ENCODE data around the gene TNFRSF12A. TPM values are rescaled to one million over a fixed set of nuclear protein-coding genes. Genes with fewer than 3 reads are reported as not detected.

TNFRSF12A gene
- total and polyA plus RNA-seq, 2 of the 13 experiments (the other 11 are each of a cell fraction or from before 2014, with no cell fraction given): 61.9 to 66.0 TPM

DNA sequence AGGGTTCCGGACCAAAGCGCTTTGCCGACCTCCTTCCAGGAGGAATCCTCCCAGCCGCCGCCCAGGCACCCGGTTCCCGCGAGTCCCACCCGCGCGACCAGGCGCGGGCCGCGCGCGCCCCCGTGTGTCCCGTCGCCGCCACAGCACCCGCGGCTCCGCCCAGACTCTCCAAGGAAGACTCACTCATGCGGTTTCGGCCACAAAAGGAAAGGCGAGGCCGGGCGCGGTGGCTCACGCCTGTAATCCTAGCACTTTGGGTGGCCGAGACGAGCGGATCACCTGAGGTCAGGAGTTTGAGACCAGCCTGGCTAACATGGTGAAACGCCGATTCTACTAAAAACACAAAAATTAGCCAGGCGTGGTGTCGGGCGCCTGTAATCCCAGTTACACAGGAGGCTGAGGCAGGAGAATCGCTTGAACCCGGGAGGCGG, 36.4 kb upstream of the TNFRSF12A start (continued):
- TF ChIP-seq HHEX (CRISPR knock-in tag; IDR thresholded peaks at IDR 0.05) (no peak), BORCS8-MEF2B (CRISPR knock-in tag; IDR thresholded peaks at IDR 0.05) (no peak), RFX5 (IDR thresholded peaks at IDR 0.05; ENCODE audit: low read depth, low read length) (no peak), TCF7 (IDR thresholded peaks at IDR 0.05; ENCODE audit: low read depth) (no peak), ZNF343 (CRISPR knock-in tag; IDR thresholded peaks at IDR 0.05) (no peak), KDM1A (CRISPR knock-in tag; IDR thresholded peaks at IDR 0.05) (no peak), ZBTB7B (CRISPR knock-in tag; IDR thresholded peaks at IDR 0.05) (no peak; the same call in 1 of the 2 replicates), PCBP1 (IDR thresholded peaks at IDR 0.05; ENCODE audit: borderline replicate concordance, low read depth, low read length) (no peak), ZBTB3 (CRISPR knock-in tag; IDR thresholded peaks at IDR 0.05; ENCODE audit: borderline replicate concordance, low read depth) (no peak), FOXA3 (CRISPR knock-in tag; IDR thresholded peaks at IDR 0.05) (0 out of 2 replicates have a peak, but pooled peaks have one; percentile 7), JUNB (CRISPR knock-in tag; IDR thresholded peaks at IDR 0.05; ENCODE audit: borderline replicate concordance) (no peak), ZNF180 (CRISPR knock-in tag; IDR thresholded peaks at IDR 0.05; ENCODE audit: borderline replicate concordance, low read depth) (no peak), ISL2 (CRISPR knock-in tag; IDR thresholded peaks at IDR 0.05) (no peak), BHLHE40 (IDR thresholded peaks at IDR 0.05; ENCODE audit: low read length) (no peak), ZNF275 (CRISPR knock-in tag; IDR thresholded peaks at IDR 0.05; ENCODE audit: borderline replicate concordance) (no peak), ZNF441 (CRISPR knock-in tag; IDR thresholded peaks at IDR 0.05; ENCODE audit: borderline replicate concordance) (no peak), ZNF44 (CRISPR knock-in tag; IDR thresholded peaks at IDR 0.05) (no peak), FOSL2 (CRISPR knock-in tag; IDR thresholded peaks at IDR 0.05) (peak; percentile 23; the same call in 1 of the 2 replicates), PAF1 (CRISPR knock-in tag; IDR thresholded peaks at IDR 0.05) (no peak), ZNF781 (CRISPR knock-in tag; IDR thresholded peaks at IDR 0.05; ENCODE audit: borderline replicate concordance, not compliant biosample characterization) (no peak), ZFP62 (CRISPR knock-in tag; IDR thresholded peaks at IDR 0.05) (no peak), SYNCRIP (IDR thresholded peaks at IDR 0.05; ENCODE audit: insufficient read depth, low read depth, low read length) (no peak), ZFP37 (CRISPR knock-in tag; IDR thresholded peaks at IDR 0.05; ENCODE audit: borderline replicate concordance) (no peak)
- TF ChIP-seq, protein P1, sequence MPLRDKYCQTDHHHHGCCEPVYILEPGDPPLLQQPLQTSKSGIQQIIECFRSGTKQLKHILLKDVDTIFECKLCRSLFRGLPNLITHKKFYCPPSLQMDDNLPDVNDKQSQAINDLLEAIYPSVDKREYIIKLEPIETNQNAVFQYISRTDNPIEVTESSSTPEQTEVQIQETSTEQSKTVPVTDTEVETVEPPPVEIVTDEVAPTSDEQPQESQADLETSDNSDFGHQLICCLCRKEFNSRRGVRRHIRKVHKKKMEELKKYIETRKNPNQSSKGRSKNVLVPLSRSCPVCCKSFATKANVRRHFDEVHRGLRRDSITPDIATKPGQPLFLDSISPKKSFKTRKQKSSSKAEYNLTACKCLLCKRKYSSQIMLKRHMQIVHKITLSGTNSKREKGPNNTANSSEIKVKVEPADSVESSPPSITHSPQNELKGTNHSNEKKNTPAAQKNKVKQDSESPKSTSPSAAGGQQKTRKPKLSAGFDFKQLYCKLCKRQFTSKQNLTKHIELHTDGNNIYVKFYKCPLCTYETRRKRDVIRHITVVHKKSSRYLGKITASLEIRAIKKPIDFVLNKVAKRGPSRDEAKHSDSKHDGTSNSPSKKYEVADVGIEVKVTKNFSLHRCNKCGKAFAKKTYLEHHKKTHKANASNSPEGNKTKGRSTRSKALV (CRISPR knock-in tag; IDR thresholded peaks at IDR 0.05): no peak
- TF ChIP-seq, protein P2, sequence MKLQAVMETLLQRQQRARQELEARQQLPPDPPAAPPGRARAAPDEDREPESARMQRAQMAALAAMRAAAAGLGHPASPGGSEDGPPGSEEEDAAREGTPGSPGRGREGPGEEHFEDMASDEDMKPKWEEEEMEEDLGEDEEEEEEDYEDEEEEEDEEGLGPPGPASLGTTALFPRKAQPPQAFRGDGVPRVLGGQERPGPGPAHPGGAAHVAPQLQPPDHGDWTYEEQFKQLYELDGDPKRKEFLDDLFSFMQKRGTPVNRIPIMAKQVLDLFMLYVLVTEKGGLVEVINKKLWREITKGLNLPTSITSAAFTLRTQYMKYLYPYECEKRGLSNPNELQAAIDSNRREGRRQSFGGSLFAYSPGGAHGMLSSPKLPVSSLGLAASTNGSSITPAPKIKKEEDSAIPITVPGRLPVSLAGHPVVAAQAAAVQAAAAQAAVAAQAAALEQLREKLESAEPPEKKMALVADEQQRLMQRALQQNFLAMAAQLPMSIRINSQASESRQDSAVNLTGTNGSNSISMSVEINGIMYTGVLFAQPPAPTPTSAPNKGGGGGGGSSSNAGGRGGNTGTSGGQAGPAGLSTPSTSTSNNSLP (IDR thresholded peaks at IDR 0.05; ENCODE audit: low read depth, low read length): no peak
- TF ChIP-seq, protein P3, sequence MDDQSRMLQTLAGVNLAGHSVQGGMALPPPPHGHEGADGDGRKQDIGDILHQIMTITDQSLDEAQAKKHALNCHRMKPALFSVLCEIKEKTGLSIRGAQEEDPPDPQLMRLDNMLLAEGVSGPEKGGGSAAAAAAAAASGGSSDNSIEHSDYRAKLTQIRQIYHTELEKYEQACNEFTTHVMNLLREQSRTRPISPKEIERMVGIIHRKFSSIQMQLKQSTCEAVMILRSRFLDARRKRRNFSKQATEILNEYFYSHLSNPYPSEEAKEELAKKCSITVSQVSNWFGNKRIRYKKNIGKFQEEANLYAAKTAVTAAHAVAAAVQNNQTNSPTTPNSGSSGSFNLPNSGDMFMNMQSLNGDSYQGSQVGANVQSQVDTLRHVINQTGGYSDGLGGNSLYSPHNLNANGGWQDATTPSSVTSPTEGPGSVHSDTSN (CRISPR knock-in tag; IDR thresholded peaks at IDR 0.05; ENCODE audit: borderline replicate concordance): no peak

Data from HepG2 (cell line).